Adrenal gland (tissue), 12 donors: ENCODE data around the gene ANXA7. TPM values are rescaled to one million over a fixed set of nuclear protein-coding genes. Genes with fewer than 3 reads are reported as not detected.

ENCODE experiments used
- DNase-seq, 7 donors: peaks; one replicate each; pipeline ENCODE4 v3.0.0-alpha.2; 2019 to 2020
- H3K27ac ChIP-seq, 5 donors: fragments of 200-600 bp; sonication (generic) in 4 of 5; 1 replicate in 3 of 5; 2 replicates in 2 of 5; pipeline versions ENCODE4 v1.5.1 to v1.8.0; 2016 to 2020; ENCODE audit warnings: mild to moderate bottlenecking in 1 of 5
- H3K27me3 ChIP-seq: fragments of 200-600 bp; 2 replicates; pipeline ENCODE4 v1.8.0; 2021
- H3K36me3 ChIP-seq, 2 donors: fragments of 200-600 bp; replicated peaks in 1 of 2; 1 replicate in 1 of 2; 2 replicates in 1 of 2; pipeline versions ENCODE4 v1.5.1 to v1.8.0; 2018 to 2022
- H3K4me1 ChIP-seq, 2 donors: fragments of 200-600 bp; replicated peaks in 1 of 2; 1 replicate in 1 of 2; 2 replicates in 1 of 2; pipeline versions ENCODE4 v1.5.1 to v1.8.0; 2018 to 2021
- H3K4me3 ChIP-seq, 4 donors: fragments of 200-600 bp; sonication (generic) in 3 of 4; one replicate each; pipeline ENCODE4 v1.5.1; 2016 to 2018
- H3K9me3 ChIP-seq, 3 donors: fragments of 200-600 bp; sonication (generic) in 1 of 3; replicated peaks in 1 of 3; 1 replicate in 2 of 3; 2 replicates in 1 of 3; pipeline versions ENCODE4 v1.5.1 to v1.8.0; 2016 to 2021
- POLR2A ChIP-seq, 2 donors: fragments of 450-650 bp; IDR thresholded peaks; one replicate each; pipeline ENCODE4 v1.6.1; 2017; ENCODE audit warnings: antibody characterized with exemption in 2 of 2, mild to moderate bottlenecking in 2 of 2, moderate library complexity in 1 of 2
- WGBS, 4 donors: extraction: QIAGEN DNeasy Blood & Tissue Kit in 2 of 4; methylation state at CpG; one replicate each; pipeline versions ENCODE4 v1.1.5 to v1.1.7; 2013 to 2017; 5-methylcytosine and 5-hydroxymethylcytosine counted together
- intact Hi-C, 2 donors: fragments of 100-400 bp; cut with DNase I; formaldehyde crosslinking; loops; one replicate each; pipeline versions ENCODE4 v1.14.1 to v1.15.0; 2022 to 2023
- polyA plus RNA-seq, 3 donors: library from polyadenylated mRNA; stranded (reverse); fragments of 200-250 nt in 2 of 3; fragments of 350-450 nt in 1 of 3; fragmentation: Illumina TruSeq in 1 of 3; extraction: RNeasy Lipid Tissue Mini Kit (QIAGEN cat#74804) in 1 of 3; gene quantifications; one replicate each; pipeline ENCODE4 v1.2.3, GENCODE V29; 2013 to 2014
- total RNA-seq, 9 donors: library from RNA; depleted of rRNA in 4 of 9; stranded (reverse); fragments of >200 nt in 4 of 9; fragments of 120-200 nt in 1 of 9; fragmentation: NEBNext Ultra II Directional in 1 of 9; extraction: Animal tissue kit (Norgen Biotek cat#: 25700) in 1 of 9; gene quantifications; one replicate each; pipeline versions ENCODE4 v1.1.0 to v1.2.4, GENCODE V29; 2013 to 2023
- TF ChIP-seq, protein P1 (sequence below), 6 experiments: fragments of 450-650 bp in 4 of 6; fragments of 200-600 bp in 2 of 6; sonication (generic) in 1 of 6; IDR thresholded peaks; 1 replicate in 5 of 6; 2 replicates in 1 of 6; pipeline versions ENCODE4 v1.5.1 to v1.8.0; 2016 to 2021; ENCODE audit warnings: antibody characterized with exemption in 6 of 6, mild to moderate bottlenecking in 2 of 6, moderate library complexity in 1 of 6
- donor health status: healthy with polysubstance abuse.
- donor health status: Bipolar disorder and iron deficiency.
- donor health status: DM: yes; HTN: yes; CAD: no.
- donor health status: DM: no; HTN: no; CAD: no.
- donor health status: DM: no; HTN: no; CAD: no.
- donor health status: DM: yes; HTN: yes; CAD: no.

ANXA7 gene
- total and polyA plus RNA-seq, 12 donors: 43.4 to 196 (median 132) TPM

DNA sequence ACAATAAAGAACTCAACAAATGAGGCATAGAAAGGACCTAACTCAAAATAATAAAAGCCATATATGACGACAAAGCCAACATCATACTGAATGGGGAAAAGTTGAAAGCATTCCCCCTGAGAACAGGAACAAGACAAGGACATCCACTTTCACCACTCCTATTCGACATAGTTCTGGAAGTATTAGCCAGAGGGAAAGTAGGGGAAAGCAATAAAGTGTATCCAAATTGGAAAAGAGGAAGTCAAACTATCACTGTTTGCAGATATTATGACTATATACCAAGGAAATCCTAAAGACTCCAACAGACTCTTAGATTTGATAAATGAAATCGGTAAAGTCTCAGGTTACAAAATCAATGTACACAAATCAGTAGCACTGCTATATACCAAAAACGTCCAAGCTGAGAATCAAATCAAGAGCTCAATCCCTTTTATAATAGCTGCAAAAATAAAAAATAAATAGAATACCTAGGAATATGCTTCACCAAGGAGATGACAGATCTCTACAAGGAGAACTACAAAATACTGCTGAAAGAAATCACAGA is 4.8 kb downstream of the ANXA7 start:
- intact Hi-C loops: no loop called here
- 63 to 73% (median 70%) methylated on average over 4 of the region's 4 CpGs for WGBS, 4 donors
- peaks cover 16 to 42% of the 10 kb centered on the region in 2 donors for H3K4me1 ChIP-seq

DNA sequence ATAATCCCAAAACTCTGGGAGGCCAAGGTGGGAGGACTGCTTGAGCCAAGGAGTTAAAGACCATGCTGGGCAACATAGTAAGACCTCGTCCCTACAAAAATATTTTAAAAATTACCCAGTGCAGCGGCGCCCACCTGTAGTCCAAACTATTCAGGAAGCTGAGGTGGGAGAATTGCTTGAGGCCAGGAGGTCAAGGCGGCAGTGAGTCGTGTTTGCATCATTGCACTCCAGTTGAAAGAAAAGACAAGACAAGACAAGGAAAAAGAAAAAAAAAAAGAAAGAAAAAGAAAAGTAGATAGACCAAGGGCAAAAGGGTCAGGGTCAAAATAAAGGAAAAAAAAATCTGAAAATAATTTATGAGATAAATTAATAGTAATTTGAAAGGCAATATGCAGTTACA is 5.8 kb downstream of the ANXA7 start:
- Histone ChIP-seq H3K4me1 (peaks cover 15 to 46% of the 10 kb centered on the region in 2 donors), H3K27me3 (no peaks in the 10 kb centered on the region), H3K36me3 (no peaks in the 10 kb centered on the region), H3K4me3 (no peak overlapping the region), H3K27ac (no peak overlapping the region), H3K9me3 (no peaks in the 10 kb centered on the region)
- 71 to 84% (median 78%) methylated on average over 5 of the region's 5 CpGs for WGBS, 4 donors
- no peak for TF ChIP-seq POLR2A (IDR thresholded peaks at IDR 0.05)
- TF ChIP-seq, protein P1, sequence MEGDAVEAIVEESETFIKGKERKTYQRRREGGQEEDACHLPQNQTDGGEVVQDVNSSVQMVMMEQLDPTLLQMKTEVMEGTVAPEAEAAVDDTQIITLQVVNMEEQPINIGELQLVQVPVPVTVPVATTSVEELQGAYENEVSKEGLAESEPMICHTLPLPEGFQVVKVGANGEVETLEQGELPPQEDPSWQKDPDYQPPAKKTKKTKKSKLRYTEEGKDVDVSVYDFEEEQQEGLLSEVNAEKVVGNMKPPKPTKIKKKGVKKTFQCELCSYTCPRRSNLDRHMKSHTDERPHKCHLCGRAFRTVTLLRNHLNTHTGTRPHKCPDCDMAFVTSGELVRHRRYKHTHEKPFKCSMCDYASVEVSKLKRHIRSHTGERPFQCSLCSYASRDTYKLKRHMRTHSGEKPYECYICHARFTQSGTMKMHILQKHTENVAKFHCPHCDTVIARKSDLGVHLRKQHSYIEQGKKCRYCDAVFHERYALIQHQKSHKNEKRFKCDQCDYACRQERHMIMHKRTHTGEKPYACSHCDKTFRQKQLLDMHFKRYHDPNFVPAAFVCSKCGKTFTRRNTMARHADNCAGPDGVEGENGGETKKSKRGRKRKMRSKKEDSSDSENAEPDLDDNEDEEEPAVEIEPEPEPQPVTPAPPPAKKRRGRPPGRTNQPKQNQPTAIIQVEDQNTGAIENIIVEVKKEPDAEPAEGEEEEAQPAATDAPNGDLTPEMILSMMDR (IDR thresholded peaks at IDR 0.05): no peak
- no peak for DNase-seq
- intact Hi-C loops: no loop called here

More for the DNA sequence above, 4.8 kb downstream of the ANXA7 start:
- no peak for TF ChIP-seq POLR2A (IDR thresholded peaks at IDR 0.05)
- TF ChIP-seq, protein P1 (IDR thresholded peaks at IDR 0.05): no peak
- DNase-seq: no peak
- no peak overlapping the region for H3K4me3 ChIP-seq
- H3K36me3 ChIP-seq: no peaks in the 10 kb centered on the region
- H3K27ac ChIP-seq: no peak overlapping the region
- H3K9me3 ChIP-seq: no peaks in the 10 kb centered on the region
- no peaks in the 10 kb centered on the region for H3K27me3 ChIP-seq

DNA sequence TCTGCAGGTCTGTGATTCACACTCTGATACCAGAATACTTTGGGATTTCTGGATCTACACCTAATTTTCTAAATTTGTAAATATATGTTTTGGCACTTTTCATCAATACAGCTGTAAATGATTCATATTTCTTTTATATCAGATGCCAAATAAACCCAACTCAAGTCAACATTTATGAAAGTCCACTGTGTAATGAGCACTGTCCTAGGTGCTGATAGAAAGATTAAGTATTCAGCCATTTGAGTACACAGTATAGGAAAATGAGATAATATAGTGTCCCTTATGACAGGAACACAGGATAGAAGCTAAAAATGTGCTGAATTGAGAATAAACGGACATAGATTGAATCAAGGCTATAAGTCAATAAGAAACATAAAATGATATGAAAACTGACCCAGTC is 6.4 kb downstream of the ANXA7 start:
- 69 to 83% (median 82%) methylated on average over 1 of the region's 1 CpG for WGBS, 4 donors
- no peak overlapping the region for H3K4me3 ChIP-seq
- intact Hi-C loops: no loop called here
- H3K27ac ChIP-seq: no peak overlapping the region
- DNase-seq: no peak
- TF ChIP-seq, protein P1 (IDR thresholded peaks at IDR 0.05): no peak
- TF ChIP-seq POLR2A (IDR thresholded peaks at IDR 0.05): no peak
- peaks cover 10 to 44% of the 10 kb centered on the region in 2 donors for H3K4me1 ChIP-seq
- no peaks in the 10 kb centered on the region for H3K27me3 ChIP-seq
- no peaks in the 10 kb centered on the region for H3K9me3 ChIP-seq
- no peaks in the 10 kb centered on the region for H3K36me3 ChIP-seq

DNA sequence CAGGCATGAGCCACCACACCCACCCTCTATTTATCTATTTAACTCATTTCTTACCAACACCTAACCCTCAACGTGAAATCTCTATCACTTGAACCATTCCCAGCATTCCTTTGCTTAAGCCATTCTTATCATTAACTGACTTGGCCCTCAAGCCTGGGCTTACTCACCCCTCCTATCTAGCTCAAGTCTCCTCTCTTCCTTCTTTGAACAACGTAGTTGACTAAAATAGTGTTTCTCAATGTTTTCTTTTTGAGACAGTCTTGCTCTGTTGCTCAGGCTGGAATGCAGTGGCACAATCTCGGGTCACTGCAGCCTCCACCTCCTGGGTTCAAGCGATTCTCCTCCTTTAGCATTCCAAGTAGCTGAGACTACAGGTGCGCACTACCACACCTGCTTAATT is 7.0 kb downstream of the ANXA7 start:
- Histone ChIP-seq H3K9me3 (no peaks in the 10 kb centered on the region), H3K36me3 (no peaks in the 10 kb centered on the region), H3K27ac (no peak overlapping the region), H3K4me3 (no peak overlapping the region), H3K27me3 (no peaks in the 10 kb centered on the region), H3K4me1 (peaks cover 3 to 42% of the 10 kb centered on the region in 2 donors)
- 80 to 83% (median 82%) methylated on average over 5 of the region's 5 CpGs for WGBS, 4 donors
- intact Hi-C loops: no loop called here
- no peak for TF ChIP-seq POLR2A (IDR thresholded peaks at IDR 0.05)
- no peak for DNase-seq

DNA sequence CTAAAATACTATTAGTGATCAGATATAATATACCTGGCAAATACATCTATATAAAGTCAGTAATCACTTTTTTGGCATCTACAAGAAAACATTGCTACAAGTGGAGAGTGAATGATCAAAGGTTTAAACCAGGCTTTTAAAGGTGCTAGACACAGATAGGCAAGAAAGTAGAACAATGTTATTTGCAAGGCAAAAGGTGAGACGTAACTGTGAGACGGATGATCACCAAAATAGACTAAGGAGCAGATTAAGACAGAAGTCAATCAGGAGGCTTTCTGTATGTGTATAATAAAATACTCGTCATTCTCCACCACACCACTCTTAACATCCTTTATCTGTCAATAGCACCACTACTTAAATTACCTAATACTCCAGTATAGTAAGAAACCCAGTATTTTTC is 8.3 kb downstream of the ANXA7 start:
- Histone ChIP-seq H3K9me3 (no peaks in the 10 kb centered on the region), H3K27ac (no peak overlapping the region), H3K27me3 (no peaks in the 10 kb centered on the region), H3K36me3 (no peaks in the 10 kb centered on the region), H3K4me3 (no peak overlapping the region), H3K4me1 (peaks cover 0 to 42% of the 10 kb centered on the region in 2 donors)
- DNase-seq: no peak
- WGBS, 4 donors: 87 to 96% (median 90%) methylated on average over 3 of the region's 3 CpGs
- intact Hi-C loops: no loop called here
- TF ChIP-seq POLR2A (IDR thresholded peaks at IDR 0.05): no peak
- TF ChIP-seq, protein P1 (IDR thresholded peaks at IDR 0.05): no peak
